HG03095 (cell line): Measurements from ENCODE around the gene ACTRT1.

Experiments
- ATAC-seq: cut with Tn5 transposase; IDR thresholded peaks from one replicate; pipeline ENCODE4 v1.9.1; 2021; ENCODE audit warnings: moderate library complexity; ENCODE audit not compliant: unreplicated experiment

The ACTRT1 gene

DNA sequence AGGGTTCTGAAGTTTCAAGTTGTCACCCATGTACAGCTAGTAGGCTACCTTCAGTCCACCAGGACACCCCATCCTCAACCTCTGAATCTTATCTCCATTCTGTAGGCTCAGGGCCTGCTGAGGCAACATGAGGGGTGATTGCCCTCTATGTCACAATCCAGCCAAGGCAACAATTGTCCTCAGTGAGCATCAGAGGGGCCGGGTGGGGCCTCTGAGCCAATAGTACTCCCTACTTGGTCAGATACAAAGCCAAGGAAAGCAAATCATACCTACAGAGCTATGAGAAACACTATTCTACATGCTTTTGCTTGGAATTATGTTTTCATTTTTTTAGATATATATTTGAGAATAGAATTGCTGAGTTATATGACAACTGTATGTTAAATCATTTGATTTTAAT is at the start of gene ACTRT1:
Gene ACTRT1, minus strand, starts transcription at position 101 of the 400 bp plus-strand sequence. CDS start 197 bp downstream, outside the sequence.
- no peak for ATAC-seq

DNA sequence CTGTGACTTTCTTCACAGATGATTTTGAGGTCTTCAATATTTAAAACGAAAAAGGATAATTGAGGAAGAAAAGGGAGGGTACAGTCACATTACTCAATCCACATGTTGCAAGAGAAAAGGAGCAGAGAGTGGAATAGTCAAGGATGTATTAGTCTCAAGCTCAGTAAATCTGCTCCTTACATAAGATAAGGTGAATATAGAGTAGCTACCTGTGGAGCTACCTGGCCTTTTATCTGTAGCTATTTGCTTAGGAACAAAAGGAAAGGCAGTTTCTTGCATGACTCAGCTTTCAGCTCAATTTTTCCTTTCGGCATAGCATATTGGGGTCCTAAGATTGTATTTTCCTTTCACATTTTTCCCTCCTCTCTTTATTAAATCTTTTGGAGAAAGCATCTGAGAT is 26.3 kb upstream of the ACTRT1 start:
- no peak for ATAC-seq

DNA sequence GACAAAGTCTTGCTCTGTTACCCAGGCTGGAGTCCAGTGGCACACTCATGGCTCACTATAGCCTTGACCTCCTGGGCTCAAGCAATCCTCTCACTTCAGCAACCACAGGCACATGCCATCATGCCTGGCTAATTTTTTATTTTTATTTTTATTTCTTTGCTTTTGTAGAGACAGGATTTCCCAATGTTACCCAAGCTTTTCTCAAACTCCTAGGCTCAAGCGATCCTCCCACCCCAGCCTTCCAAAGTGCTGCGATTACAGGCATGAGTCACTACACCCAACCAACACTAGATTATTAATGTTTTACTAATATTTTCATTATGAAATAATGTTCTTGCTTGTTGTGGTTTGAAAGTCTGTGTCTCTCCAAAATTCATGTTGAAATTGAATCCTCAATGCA is 5.2 kb upstream of the ACTRT1 start:
- ATAC-seq = no peak

DNA sequence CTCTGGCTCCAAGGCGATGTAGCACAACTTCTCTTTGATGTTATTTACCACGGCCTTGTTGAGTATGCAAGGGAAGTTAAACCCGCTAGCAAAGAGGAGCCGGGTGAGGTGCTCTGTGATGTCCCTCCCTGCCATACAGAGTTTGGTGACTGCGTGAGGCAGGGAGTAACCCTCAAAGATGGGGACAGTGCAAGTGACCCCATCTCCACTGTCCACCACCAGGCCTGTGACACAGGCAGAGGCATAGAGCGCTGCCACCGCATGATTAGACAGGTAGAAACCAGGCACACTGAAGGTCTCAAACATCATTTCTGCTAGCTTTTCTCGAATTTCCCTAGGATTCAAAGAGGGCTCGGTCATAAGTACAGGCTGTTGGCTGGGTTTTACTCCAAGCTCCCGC is 677 bp downstream of the ACTRT1 start:
- ATAC-seq = no peak

DNA sequence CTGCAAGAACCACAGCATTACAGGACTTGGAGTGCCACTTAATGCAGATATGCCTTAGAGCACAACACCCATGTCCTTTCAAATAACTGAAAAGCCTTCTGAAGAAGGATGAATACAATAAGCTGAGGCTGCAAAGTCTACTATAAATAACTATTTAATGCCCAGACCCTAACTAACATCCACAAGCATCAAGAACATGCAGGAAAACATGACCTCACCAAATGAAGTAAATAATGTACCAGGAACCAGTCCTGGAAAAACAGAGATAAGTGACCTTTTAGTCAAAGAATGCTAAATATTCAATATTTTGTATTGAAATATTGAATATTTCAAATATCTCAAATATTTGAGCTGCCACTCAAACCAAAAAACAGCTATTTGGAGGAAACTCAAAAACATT is 16.9 kb downstream of the ACTRT1 start:
- ATAC-seq = no peak

DNA sequence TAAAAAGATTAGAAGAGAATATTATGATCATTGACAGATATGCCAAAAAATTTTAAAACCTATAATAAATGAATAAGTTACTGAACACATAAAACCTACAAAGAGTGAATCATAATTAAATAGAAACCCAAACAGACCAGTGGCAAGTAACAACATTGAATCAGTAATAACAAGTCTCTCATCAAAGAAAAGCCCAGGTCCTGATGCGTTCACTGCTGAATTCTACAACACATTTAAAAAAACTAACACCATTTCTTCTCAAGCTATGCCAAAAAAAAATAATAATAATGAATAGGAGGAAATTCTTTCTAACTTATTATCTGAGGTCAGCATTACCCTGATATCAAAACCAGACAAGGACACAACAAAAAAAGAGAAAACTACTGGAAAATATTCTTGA is 30.6 kb downstream of the ACTRT1 start:
- ATAC-seq = no peak

DNA sequence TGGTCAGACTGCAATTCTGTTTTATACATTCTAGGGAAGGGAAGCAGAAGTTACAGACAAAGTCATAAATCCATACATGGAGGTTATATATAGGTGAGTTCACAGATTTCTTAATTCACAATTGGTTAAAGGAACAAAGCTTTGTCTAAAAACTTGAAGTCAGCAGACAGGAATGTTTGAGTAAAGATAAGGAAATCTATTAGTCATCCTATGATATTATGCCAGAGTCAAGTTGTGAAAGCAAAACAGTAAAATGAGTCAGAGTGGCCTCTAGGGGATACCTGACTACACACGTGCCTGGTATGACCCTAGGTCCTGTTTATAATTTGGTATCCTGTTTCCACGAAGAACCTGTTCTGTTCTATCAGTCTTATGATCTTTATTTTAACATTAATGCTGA is 31.5 kb downstream of the ACTRT1 start:
- ATAC-seq = no peak

DNA sequence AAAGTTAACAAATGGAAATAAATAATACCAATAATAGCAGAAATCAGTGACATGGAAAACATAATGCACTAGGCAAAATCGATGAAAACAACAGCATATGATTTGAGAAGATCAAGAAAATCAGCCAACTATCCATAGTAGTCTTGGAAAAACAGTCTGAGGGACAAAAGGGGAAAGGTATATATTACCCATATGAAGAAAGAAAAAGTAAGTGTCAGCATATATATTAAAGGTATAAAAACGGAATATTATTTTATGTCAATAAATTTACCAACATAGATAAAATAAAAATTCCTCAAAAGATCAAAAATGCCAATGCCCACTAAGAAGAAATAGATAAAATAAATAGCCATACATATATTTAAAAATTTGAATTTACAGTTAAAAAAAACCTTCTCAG is 33.0 kb downstream of the ACTRT1 start:
- ATAC-seq = no peak

DNA sequence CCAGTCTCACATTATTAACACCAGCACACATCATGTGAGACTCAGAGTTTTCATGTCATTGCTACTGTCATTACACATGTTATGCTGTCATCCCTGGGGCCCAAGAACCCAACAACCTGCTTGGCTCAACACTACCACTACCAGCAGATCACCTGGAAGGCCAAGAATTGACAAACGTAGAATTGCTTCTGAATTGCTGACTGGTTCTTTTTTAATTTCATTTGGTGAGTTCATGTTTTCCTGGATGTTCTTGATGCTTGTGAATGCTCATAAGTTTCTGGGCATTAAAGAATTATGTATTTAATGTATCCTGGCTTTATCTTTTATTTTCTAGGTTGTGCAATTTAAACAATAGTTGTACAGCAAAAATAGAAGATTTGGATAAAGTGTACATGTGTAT is 40.2 kb downstream of the ACTRT1 start:
- ATAC-seq = no peak

DNA sequence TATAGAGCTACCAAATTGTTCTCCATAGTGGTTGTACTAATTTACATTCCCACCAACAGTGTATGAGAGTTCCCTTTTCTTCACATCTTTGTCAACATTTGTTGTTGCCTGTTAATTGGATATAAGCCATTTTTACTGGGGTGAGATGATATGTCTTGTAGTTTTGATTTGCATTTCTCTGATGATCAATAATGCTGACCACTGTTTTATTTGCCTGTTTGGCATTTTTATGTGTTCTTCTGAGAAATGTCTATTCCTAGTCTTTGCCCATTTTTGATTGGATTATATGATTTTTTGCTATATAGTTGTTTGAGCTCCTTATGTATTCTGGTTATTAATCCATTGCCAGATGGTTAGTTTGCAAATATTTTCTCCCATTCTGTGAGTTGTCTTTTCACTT is 44.3 kb downstream of the ACTRT1 start:
- ATAC-seq = no peak
